ENCODE data around the gene GLT6D1. TPM values are rescaled to one million over a fixed set of nuclear protein-coding genes. Genes with fewer than 3 reads are reported as not detected.

The GLT6D1 gene
- total and polyA plus RNA-seq, 2 of the 13 experiments (the other 11 are each of a cell fraction or from before 2014, with no cell fraction given) = not detected

- TF ChIP-seq ZSCAN21 (CRISPR knock-in tag; IDR thresholded peaks at IDR 0.05; ENCODE audit: borderline replicate concordance) (no peak), PITX1 (CRISPR knock-in tag; IDR thresholded peaks at IDR 0.05) (no peak)
Observed at GRCh38 chr9:135605238-135605781, 34.0 kb downstream of the GLT6D1 start (continued).

DNA sequence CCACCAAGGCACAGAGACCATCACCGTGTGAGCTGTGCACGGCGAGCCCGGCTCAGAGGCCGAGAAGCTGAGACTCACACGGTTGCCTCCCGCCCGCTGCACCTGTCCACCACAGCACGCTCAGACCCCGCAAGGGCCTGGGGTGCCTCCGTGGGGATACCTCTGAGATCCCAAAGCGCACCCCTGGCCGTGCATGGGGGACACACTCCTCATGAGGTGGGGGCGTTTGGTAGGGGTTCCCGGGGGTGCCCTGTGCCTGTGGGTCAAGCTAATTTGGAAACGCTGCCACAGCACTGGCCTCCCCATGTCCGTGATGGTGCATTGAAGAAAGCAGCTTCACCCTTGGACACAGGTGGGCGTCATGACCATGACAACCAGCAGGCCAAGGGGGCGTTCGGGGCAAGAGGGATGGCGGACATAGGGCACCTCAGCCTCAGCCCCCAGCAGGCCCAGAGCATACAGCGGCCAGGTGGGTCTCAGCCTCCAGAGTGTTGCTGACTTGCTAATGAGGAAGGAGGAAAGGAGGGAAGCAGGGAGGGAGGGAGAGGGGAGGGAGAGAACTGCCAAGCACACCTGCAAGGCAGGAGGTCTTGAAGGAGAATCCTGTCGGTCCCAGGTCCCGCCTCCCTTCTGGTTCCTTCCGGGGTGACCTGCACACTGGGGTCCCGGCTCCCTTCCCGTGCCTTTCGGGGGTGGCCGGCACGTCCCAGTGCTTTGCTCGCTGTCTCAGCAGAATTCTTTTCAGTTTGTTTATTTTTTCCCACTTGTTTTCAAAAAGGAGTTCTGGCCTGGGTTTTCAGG is 34.7 kb downstream of the GLT6D1 start:
- DNase-seq (ENCODE audit: low spot score) (no peak), FAIRE-seq (no peak), ATAC-seq (peak; percentile 35)
- intact Hi-C loops (cut with micrococcal nuclease; ENCODE audit: unreplicated experiment) (no loop called here), in situ Hi-C loops (cut with HindIII; ENCODE audit: extremely low pct_ligation_motif_present, low pct_unique_long_range_greater_than_20kb) (no loop called here)
- Histone ChIP-seq H2AFZ (ENCODE audit: low read length) (no peak overlapping the region), H3K79me2 (ENCODE audit: insufficient read depth, low read length) (no peaks in the 10 kb centered on the region), H3K27ac (ENCODE audit: extremely low read length, insufficient read depth, low read length) (no peak overlapping the region), H3K9ac (ENCODE audit: insufficient read depth, low read depth, low read length) (no peak overlapping the region), H3K4me2 (ENCODE audit: low read depth, low read length) (no peak overlapping the region; the same call in 1 of the 2 replicates), H3K36me3 (replicated peaks in 1 of 2; ENCODE audit: control insufficient read depth in 1 of 2, insufficient read depth in 2 of 2, low read length in 2 of 2) (no peaks in the 10 kb centered on the region), H3K9me3 (ENCODE audit: low read length) (no peaks in the 10 kb centered on the region), H4K20me1 (ENCODE audit: insufficient read depth, low read length) (no peaks in the 10 kb centered on the region), H3K4me3 (replicated peaks in 1 of 3; ENCODE audit: insufficient read depth in 1 of 3, low read depth in 2 of 3, low read length in 3 of 3) (no peak overlapping the region), H3K27me3 (ENCODE audit: control insufficient read depth in 1 of 2, insufficient read depth in 2 of 2, low read length in 2 of 2) (peaks cover 7 to 30% of the 10 kb centered on the region in 2 experiments), H3K4me1 (ENCODE audit: insufficient read depth, low read length) (no peaks in the 10 kb centered on the region)
- 45% methylated on average over 14 of the region's 31 CpGs for WGBS (ENCODE audit: low lambda C conversion rate)
- CTCF ChIA-PET (ENCODE audit: low intra/inter-chr PET ratio, low total read pairs) = interaction anchor here (1.2 kb wide), 1 partner anchor 125 kb away, joined by 3 read pairs; no protein-coding TSS in a partner anchor
- POLR2A ChIA-PET = no interaction called here
- no TSS peak for BruUV-seq (replicated peaks)
- TF ChIP-seq ETV5 (CRISPR knock-in tag; IDR thresholded peaks at IDR 0.05; ENCODE audit: borderline replicate concordance) (no peak), RBAK (CRISPR knock-in tag; IDR thresholded peaks at IDR 0.05) (no peak), NFYB (CRISPR knock-in tag; IDR thresholded peaks at IDR 0.05) (no peak), NFE2L1 (CRISPR knock-in tag; IDR thresholded peaks at IDR 0.05; ENCODE audit: borderline replicate concordance) (no peak), ZNF512B (CRISPR knock-in tag; IDR thresholded peaks at IDR 0.05; ENCODE audit: borderline replicate concordance) (no peak), ZNF589 (CRISPR knock-in tag; conservative IDR thresholded peaks at IDR 0.05) (no peak)
